HG02642 (cell line): ENCODE results near the gene AACS.

Source experiments
- ATAC-seq: cut with Tn5 transposase; IDR thresholded peaks from one replicate; pipeline ENCODE4 v1.9.1; 2021; ENCODE audit warnings: mild to moderate bottlenecking; ENCODE audit not compliant: unreplicated experiment, poor library complexity

Gene AACS

GRCh38 chr12:125178222-125178621, 113.0 kb downstream of the AACS start:
- no peak for ATAC-seq

- ATAC-seq: no peak
These were observed 114.9 kb downstream of the AACS start for GRCh38 chr12:125180144-125180543.

GRCh38 chr12:125181107-125181506, 115.9 kb downstream of the AACS start:
- ATAC-seq: no peak

DNA sequence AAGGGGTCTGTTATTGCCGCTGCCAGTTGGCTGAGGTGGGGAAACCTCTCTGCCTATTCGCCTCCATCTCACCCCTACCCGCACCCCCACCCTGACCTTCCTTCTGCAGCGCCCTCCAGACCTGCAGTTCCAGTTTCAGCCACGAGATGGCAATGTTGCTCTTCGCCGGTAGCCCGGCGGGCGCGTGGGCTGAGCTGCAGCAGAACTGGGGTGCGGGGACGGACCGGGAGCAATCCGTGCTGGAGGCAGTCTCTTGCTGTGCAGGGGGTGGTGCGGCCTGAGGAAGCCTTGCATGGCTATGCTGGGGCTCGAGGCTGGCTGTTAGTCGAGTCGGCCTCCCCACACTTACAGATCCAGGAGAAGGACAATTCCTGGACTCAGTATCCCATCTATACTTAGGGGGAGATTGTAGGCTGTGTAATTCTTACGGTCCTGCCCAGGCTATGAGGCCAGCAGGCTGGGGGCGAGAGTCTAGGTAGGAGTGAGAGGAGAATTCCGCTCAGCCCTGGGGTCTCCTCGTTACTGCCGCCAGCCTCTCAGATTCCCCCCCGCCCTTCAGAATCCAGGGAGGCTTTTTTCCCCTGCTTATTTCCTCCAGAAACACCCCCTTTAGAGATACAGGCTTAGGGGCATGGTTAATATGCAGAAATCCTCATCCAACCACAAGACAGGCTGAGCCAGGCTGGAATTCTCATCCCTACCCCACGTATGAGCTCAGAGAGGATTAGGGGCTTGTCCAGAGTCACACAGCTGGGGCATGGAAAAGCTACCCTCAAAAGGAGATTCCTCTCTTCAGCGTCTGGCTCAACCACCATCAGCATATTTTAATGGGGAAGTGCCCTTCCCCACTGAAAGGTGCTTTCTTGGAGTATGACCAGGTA, 118.2 kb downstream of the AACS start:
- peak; percentile 64 for ATAC-seq

DNA sequence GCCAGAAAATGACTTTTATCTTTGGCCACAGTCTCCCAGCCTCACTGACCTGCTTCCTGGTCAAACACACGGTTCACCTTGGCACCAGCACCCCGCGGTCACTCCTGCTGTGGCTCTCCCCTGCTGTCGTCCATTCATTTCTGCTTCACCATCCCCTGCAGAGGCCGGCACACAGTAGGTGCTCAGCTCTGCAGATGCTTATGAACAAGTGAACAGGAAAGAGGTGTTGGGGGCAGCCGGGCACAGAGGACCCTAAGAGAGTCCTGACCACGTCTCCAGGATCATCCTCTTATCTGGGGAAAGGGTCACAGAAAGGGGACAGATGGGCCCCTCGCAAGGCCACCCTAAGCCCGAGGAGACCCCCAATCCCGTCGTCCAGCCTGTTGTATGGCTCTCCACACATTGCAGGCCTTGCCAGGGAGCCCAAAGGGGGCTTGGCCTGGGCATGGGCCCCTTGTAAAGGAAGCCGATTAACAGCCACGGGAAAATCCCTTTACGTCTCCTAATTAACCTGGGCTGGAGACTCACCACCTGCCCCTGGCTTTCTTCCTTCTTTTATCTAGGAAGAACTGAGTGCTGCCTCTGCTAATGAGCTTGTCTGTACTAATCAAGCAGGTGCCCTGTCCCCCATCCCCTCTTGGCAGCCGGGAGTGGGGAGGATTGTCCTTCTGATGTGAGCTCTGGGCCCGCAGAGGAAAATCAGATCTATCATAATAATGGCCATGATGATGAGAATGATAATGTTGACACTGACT, 119.2 kb downstream of the AACS start:
- ATAC-seq: no peak

DNA sequence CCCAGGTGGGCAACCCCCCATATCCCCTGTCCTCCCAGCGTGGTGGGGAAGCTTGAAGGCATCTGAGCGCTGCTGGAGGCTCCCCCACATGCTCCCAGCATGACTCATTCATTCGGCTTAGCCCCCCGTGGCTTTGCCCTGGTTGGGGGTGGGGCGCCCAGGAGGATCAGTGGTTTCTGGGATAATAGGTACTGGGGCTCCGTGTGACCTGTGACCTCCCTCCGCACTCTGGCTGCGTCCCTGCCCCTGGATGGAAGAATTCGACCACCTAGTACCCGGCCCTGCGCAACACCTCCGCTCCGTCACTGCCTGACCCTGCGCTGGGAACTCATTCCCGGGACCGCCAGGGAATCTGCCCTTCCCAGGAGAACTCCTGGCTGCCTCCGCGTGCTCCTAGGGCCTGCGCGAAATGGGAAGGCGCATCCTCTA, 120.1 kb downstream of the AACS start:
- no peak for ATAC-seq

DNA sequence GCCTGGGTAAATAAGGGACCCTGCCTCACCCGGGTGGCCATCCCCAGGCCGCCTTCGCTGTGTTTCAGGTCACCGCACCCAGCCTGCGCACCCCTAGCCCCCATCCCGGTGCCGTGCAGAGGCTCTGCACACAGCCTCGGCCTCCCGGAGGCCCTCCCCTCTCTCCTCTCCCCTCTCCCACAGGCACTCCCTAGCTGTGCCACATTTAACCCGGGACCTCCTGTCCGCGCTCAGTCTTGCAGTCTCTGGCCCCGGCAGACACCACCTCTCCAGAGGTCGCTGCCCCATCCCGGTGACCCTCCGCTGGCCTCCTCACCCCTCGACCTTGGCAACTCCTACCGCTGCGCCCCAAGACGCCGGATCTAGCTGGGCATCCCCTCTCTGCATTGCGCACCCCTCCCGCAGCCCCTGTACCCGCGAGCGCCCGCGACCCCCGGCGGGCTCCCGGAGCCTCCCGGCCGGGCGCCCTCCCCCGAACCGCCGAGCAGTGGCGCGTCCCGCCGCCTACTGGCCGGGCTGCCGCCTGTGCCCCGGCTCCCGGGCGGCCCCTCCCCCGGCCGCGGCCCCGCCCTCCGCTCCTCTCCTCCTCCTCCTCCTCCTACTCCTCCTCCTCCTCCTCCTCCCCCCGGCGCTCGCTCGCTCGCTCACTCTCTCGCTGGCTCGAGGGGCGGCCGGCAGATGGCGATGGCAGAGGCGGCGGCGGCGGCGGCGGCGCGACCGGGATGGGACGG, 120.7 kb downstream of the AACS start, which contains the start of gene TMEM132B:
Gene TMEM132B, plus strand, starts transcription at position 647 of the 731 bp plus-strand sequence.
- peak; percentile 56 for ATAC-seq

GRCh38 chr12:125186471-125187147, 121.4 kb downstream of the AACS start:
- ATAC-seq: peak; percentile 29

- no peak for ATAC-seq
These were observed 122.0 kb downstream of the AACS start for GRCh38 chr12:125187148-125187745.

- no peak for ATAC-seq
These were observed 122.8 kb downstream of the AACS start for GRCh38 chr12:125187780-125188741.

- ATAC-seq: no peak
These were observed 123.8 kb downstream of the AACS start for GRCh38 chr12:125189015-125189414.

DNA sequence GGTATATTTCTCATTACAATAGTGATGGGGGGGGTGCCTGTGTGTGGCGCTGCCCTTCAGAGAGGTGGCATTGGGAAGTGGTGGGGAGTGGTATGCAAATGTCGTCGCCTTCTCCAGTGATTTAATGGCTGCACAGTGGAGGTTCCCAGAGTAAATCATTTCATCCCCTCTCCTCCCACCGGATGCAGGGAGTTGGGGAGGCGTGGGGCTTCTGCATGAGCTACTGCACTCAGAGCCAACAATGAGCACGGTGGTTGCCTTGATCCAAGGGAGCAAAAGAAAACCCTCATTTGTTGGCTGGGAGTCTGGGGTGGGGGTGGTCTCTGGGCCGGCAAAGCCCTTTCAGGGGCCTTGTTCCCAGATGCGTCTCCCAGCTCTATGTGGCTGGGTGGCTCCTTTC, 124.3 kb downstream of the AACS start:
- ATAC-seq: no peak

- ATAC-seq: no peak
These were observed 126.3 kb downstream of the AACS start for GRCh38 chr12:125191361-125192087.

DNA sequence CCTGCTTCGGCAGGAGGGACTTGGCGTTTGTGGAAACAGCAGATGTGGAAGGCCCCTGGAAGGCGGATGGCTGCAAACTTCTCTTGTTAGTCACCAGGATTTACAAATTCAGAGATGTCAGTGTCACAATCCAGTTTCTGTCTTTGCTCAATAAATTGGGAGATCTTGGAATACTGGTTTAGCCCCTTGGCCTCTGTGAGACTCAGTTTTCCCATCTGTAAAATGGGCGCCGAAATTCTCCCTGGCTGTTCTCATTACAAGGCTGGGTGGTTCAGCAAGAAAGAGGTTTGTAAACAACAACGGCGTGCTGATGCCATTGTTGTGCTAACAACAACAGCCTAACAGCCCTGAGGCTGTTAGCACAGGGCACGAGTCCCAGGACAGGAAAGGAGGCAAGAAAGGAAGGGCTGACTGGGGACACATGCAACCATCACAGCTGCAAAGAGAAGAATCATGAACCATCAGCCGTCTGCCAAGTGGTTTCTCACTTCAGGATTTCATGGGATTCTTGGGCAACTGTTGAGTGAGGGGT, 127.5 kb downstream of the AACS start:
- ATAC-seq: no peak
